DND-41 (cell line): ENCODE measurements around the gene PSMG1.

Experiments
- CTCF ChIP-seq: IDR thresholded peaks from 2 replicates; pipeline ENCODE4 v1.5.1; 2012; ENCODE audit warnings: borderline replicate concordance, low read length, moderate library complexity, mild to moderate bottlenecking; ENCODE audit not compliant: poor library complexity, severe bottlenecking; ENCODE audit errors: extremely low read depth
- EZH2 ChIP-seq: IDR thresholded peaks from 3 replicates; pipeline ENCODE4 v1.6.1; 2012; ENCODE audit warnings: borderline replicate concordance, low read depth, mild to moderate bottlenecking, moderate library complexity, low read length, inconsistent platforms; ENCODE audit not compliant: severe bottlenecking

- TF ChIP-seq CTCF = no peak
- no peak for TF ChIP-seq EZH2
These were observed 14.4 kb upstream of the PSMG1 start for GRCh38 chr21:39197448-39198233.
